ENCODE data around the gene NEIL3.

- no peak for TF ChIP-seq SP1 (IDR thresholded peaks at IDR 0.05; ENCODE audit: low read depth)
- no peak for TF ChIP-seq CTCF (IDR thresholded peaks at IDR 0.05 in 2 of 3, conservative IDR thresholded peaks at IDR 0.05 in 1 of 3; ENCODE audit: borderline replicate concordance in 1 of 3, insufficient read depth in 1 of 3, low read depth in 2 of 3, low read length in 2 of 3)
- no peak for TF ChIP-seq ATF3 (IDR thresholded peaks at IDR 0.05)
- no peak for TF ChIP-seq POLR2A (IDR thresholded peaks at IDR 0.05; ENCODE audit: borderline replicate concordance, extremely low read depth, insufficient read depth, insufficient read length)
- TF ChIP-seq EZH2 (IDR thresholded peaks at IDR 0.05): no peak
Measured at GRCh38 chr4:177369372-177369771, 59.7 kb downstream of the NEIL3 start.

All from HCT116 (cell line).